Upper lobe of left lung (tissue), 6 donors: Measurements from ENCODE around the gene HES4. TPM values are rescaled to one million over a fixed set of nuclear protein-coding genes. Genes with fewer than 3 reads are reported as not detected.

Source experiments
- ATAC-seq, 2 donors: fragments of 200-7000 bp; cut with Tn5 transposase; one replicate each; pipeline ENCODE4 v1.9.1; 2022; ENCODE audit warnings: mild to moderate bottlenecking in 2 of 2, moderate library complexity in 2 of 2; ENCODE audit not compliant: low FRiP score in 2 of 2
- DNase-seq, 2 donors: peaks; one replicate each; pipeline ENCODE4 v3.0.0-alpha.2; 2019 to 2020
- H3K27ac ChIP-seq, 4 donors: fragments of 200-600 bp; sonication (generic); one replicate each; pipeline ENCODE4 v1.5.1; 2016 to 2019
- H3K27me3 ChIP-seq, 4 donors: fragments of 200-600 bp; sonication (generic); one replicate each; pipeline ENCODE4 v1.5.1; 2017 to 2019
- H3K36me3 ChIP-seq, 4 donors: fragments of 200-600 bp; sonication (generic); one replicate each; pipeline ENCODE4 v1.5.1; 2016 to 2019
- H3K4me1 ChIP-seq, 4 donors: fragments of 200-600 bp; sonication (generic); one replicate each; pipeline ENCODE4 v1.5.1; 2018 to 2019
- H3K4me3 ChIP-seq, 4 donors: fragments of 200-600 bp; sonication (generic); one replicate each; pipeline ENCODE4 v1.5.1; 2017 to 2019; ENCODE audit warnings: mild to moderate bottlenecking in 2 of 4, moderate library complexity in 1 of 4
- H3K9me3 ChIP-seq, 4 donors: fragments of 200-600 bp; sonication (generic); one replicate each; pipeline ENCODE4 v1.5.1; 2018 to 2019
- CTCF ChIP-seq, 6 experiments: fragments of 450-650 bp in 4 of 6; fragments of 200-600 bp in 2 of 6; sonication (generic) in 2 of 6; IDR thresholded peaks; one replicate each; pipeline ENCODE4 v1.5.1; 2016 to 2019; ENCODE audit warnings: antibody characterized with exemption in 6 of 6
- EP300 ChIP-seq, 4 donors: sonication (generic); formaldehyde crosslinking; IDR thresholded peaks; one replicate each; pipeline ENCODE4 v1.5.1; 2017; ENCODE audit warnings: antibody characterized with exemption in 4 of 4, control low read depth in 2 of 4
- POLR2A ChIP-seq, 4 donors: fragments of 450-650 bp; IDR thresholded peaks; one replicate each; pipeline ENCODE4 v1.5.1; 2016 to 2017; ENCODE audit warnings: antibody characterized with exemption in 4 of 4, mild to moderate bottlenecking in 2 of 4
- POLR2AphosphoS5 ChIP-seq, 2 donors: sonication (generic); formaldehyde crosslinking; IDR thresholded peaks; one replicate each; pipeline ENCODE4 v1.5.1; 2017; ENCODE audit warnings: antibody characterized with exemption in 2 of 2
- WGBS, 2 donors: methylation state at CpG; one replicate each; pipeline ENCODE4 v1.1.5; 2017 to 2018; 5-methylcytosine and 5-hydroxymethylcytosine counted together
- total RNA-seq, 6 donors: library from RNA; depleted of rRNA in 4 of 6; stranded (reverse); fragments of >200 nt in 4 of 6; gene quantifications; one replicate each; pipeline versions ENCODE4 v1.1.0 to v1.2.1, GENCODE V29; 2016 to 2021
- donor health status: DM: no; HTN: no; CAD: no; lungs with moderate emphysema.
- donor health status: DM: no; HTN: yes; CAD: no; lungs with severe emphysema.

Gene HES4
- total RNA-seq, 6 donors from 2014 or later: 26.5 to 55.0 (median 35.0) TPM

GRCh38 chr1:974293-974640 is 25.6 kb downstream of the HES4 start:
- peaks cover 4 to 9% (median 9%) of the 10 kb centered on the region in 4 donors for H3K4me1 ChIP-seq
- peaks cover 0 to 25% (median 13%) of the 10 kb centered on the region in 4 donors for H3K27me3 ChIP-seq
- ATAC-seq (no peak), DNase-seq (no peak)
- TF ChIP-seq EP300 (IDR thresholded peaks at IDR 0.05) (no peak), CTCF (IDR thresholded peaks at IDR 0.05) (no peak), POLR2AphosphoS5 (IDR thresholded peaks at IDR 0.05) (no peak), POLR2A (IDR thresholded peaks at IDR 0.05) (no peak)
- no peaks in the 10 kb centered on the region for H3K36me3 ChIP-seq
- 92% methylated on average over 11 of the region's 11 CpGs; no CpG with 5 or more reads in 1 of the 2 donors for WGBS, 2 donors
- H3K27ac ChIP-seq: no peak overlapping the region
- H3K4me3 ChIP-seq: no peak overlapping the region
- no peaks in the 10 kb centered on the region for H3K9me3 ChIP-seq

GRCh38 chr1:973459-974292 is 26.2 kb downstream of the HES4 start:
- TF ChIP-seq POLR2A (IDR thresholded peaks at IDR 0.05) (no peak), CTCF (IDR thresholded peaks at IDR 0.05) (no peak), POLR2AphosphoS5 (IDR thresholded peaks at IDR 0.05) (no peak), EP300 (IDR thresholded peaks at IDR 0.05) (no peak)
- Histone ChIP-seq H3K27ac (no peak overlapping the region), H3K27me3 (peaks cover 0 to 25% (median 13%) of the 10 kb centered on the region in 4 donors), H3K9me3 (no peaks in the 10 kb centered on the region), H3K4me1 (peaks cover 4 to 9% (median 9%) of the 10 kb centered on the region in 4 donors), H3K36me3 (no peaks in the 10 kb centered on the region), H3K4me3 (no peak overlapping the region)
- no peak for ATAC-seq
- 84 to 86% methylated on average over 9 to 18 of the region's 28 CpGs for WGBS, 2 donors
- peak in 1 of 2 donors; percentile 72 for DNase-seq

GRCh38 chr1:972726-973458 is 27.0 kb downstream of the HES4 start:
- Histone ChIP-seq H3K4me1 (peaks cover 4 to 9% (median 9%) of the 10 kb centered on the region in 4 donors), H3K9me3 (no peaks in the 10 kb centered on the region), H3K4me3 (no peak overlapping the region), H3K27ac (no peak overlapping the region), H3K27me3 (peaks cover 0 to 25% (median 13%) of the 10 kb centered on the region in 4 donors), H3K36me3 (no peaks in the 10 kb centered on the region)
- peak in 1 of 2 donors; percentile 74 for DNase-seq
- no peak for ATAC-seq
- TF ChIP-seq POLR2A (IDR thresholded peaks at IDR 0.05) (no peak), CTCF (IDR thresholded peaks at IDR 0.05) (no peak), EP300 (IDR thresholded peaks at IDR 0.05) (no peak), POLR2AphosphoS5 (IDR thresholded peaks at IDR 0.05) (no peak)
- WGBS, 2 donors: 84 to 88% methylated on average over 7 to 28 of the region's 28 CpGs

GRCh38 chr1:971751-972506 is 28.0 kb downstream of the HES4 start:
- peaks cover 0 to 25% (median 13%) of the 10 kb centered on the region in 4 donors for H3K27me3 ChIP-seq
- H3K4me3 ChIP-seq: no peak overlapping the region
- no peak overlapping the region for H3K27ac ChIP-seq
- H3K4me1 ChIP-seq: peaks cover 8 to 15% (median 14%) of the 10 kb centered on the region in 4 donors
- ATAC-seq (no peak), DNase-seq (peak in 1 of 2 donors; percentile 77)
- H3K9me3 ChIP-seq: no peaks in the 10 kb centered on the region
- no peaks in the 10 kb centered on the region for H3K36me3 ChIP-seq
- TF ChIP-seq EP300 (IDR thresholded peaks at IDR 0.05): no peak
- TF ChIP-seq CTCF (IDR thresholded peaks at IDR 0.05): no peak
- no peak for TF ChIP-seq POLR2AphosphoS5 (IDR thresholded peaks at IDR 0.05)
- no peak for TF ChIP-seq POLR2A (IDR thresholded peaks at IDR 0.05)
- 80 to 82% methylated on average over 16 to 33 of the region's 34 CpGs for WGBS, 2 donors
